IMR-90 (cell line): Measurements from ENCODE around the gene BMP2K. TPM values are rescaled to one million over a fixed set of nuclear protein-coding genes. Genes with fewer than 3 reads are reported as not detected.
A peak's percentile ranks its signal among the peaks of the same experiment; 100 is the strongest.

ENCODE experiments used
- ATAC-seq: fragments of 200-7000 bp; cut with Tn5 transposase; 2 replicates; pipeline ENCODE4 v1.9.1; 2020; ENCODE audit warnings: low read depth, mild to moderate bottlenecking, moderate library complexity
- BruUV-seq: library from RNA; stranded (reverse); fragments of 400-500 nt; replicated peaks from 2 replicates; lab custom pipeline; 2021; lab: Mats Ljungman, UMichigan
- CTCF ChIA-PET: fragments of 300-600 bp; formaldehyde crosslinking; extraction: SDS; loops from one replicate; lab custom pipeline; 2021; ENCODE audit warnings: antibody characterized with exemption; lab: Yijun Ruan, JAX
- POLR2A ChIA-PET: fragments of 300-600 bp; sonication (Branson Sonifier 250); formaldehyde crosslinking; loops from one replicate; lab custom pipeline; 2022; ENCODE audit warnings: antibody characterized with exemption; ENCODE audit not compliant: unreplicated experiment; lab: Charles Lee
- DNase-seq: peaks from one replicate; pipeline ENCODE4 v3.0.0; 2013
- H2AFZ ChIP-seq: replicated peaks from 2 replicates; pipeline ENCODE3; 2013; ENCODE audit warnings: low read length, mild to moderate bottlenecking; ENCODE audit not compliant: poor library complexity
- H2AK5ac ChIP-seq: 2 replicates; pipeline ENCODE4 v1.6.1; 2013; ENCODE audit warnings: low read depth, low read length, inconsistent platforms
- H2AK9ac ChIP-seq: replicated peaks from 2 replicates; pipeline ENCODE3; 2013; ENCODE audit warnings: mild to moderate bottlenecking, low read depth, low read length, moderate library complexity; ENCODE audit not compliant: poor library complexity
- H2BK120ac ChIP-seq: 2 replicates; pipeline ENCODE4 v1.6.1; 2013; ENCODE audit warnings: low read depth, low read length, inconsistent platforms
- H2BK15ac ChIP-seq: 3 replicates; pipeline ENCODE4 v1.6.1; 2013; ENCODE audit warnings: low read depth, low read length, inconsistent platforms
- H2BK20ac ChIP-seq: 2 replicates; pipeline ENCODE4 v1.6.1; 2013; ENCODE audit warnings: low read depth, mild to moderate bottlenecking, inconsistent platforms, low read length, moderate library complexity
- H2BK5ac ChIP-seq: 2 replicates; pipeline ENCODE4 v1.6.1; 2013; ENCODE audit warnings: mild to moderate bottlenecking, low read depth, low read length, inconsistent platforms; ENCODE audit not compliant: poor library complexity, severe bottlenecking
- H3K14ac ChIP-seq: replicated peaks from 2 replicates; pipeline ENCODE4 v1.6.1; 2013; ENCODE audit warnings: low read depth, low read length, inconsistent platforms
- H3K18ac ChIP-seq: 2 replicates; pipeline ENCODE4 v1.6.1; 2013; ENCODE audit warnings: low read depth, low read length, control low read depth
- H3K23ac ChIP-seq: 2 replicates; pipeline ENCODE4 v1.6.1; 2013; ENCODE audit warnings: low read depth, low read length, inconsistent platforms
- H3K27ac ChIP-seq: 2 replicates; pipeline ENCODE4 v1.5.1; 2013; ENCODE audit warnings: mild to moderate bottlenecking, control low read depth, low read length; ENCODE audit not compliant: insufficient read depth
- H3K27me3 ChIP-seq: 2 replicates; pipeline ENCODE4 v1.6.1; 2013; ENCODE audit warnings: low read length; ENCODE audit not compliant: control insufficient read depth, insufficient read depth
- H3K36me3 ChIP-seq: 2 replicates; pipeline ENCODE4 v1.6.1; 2013; ENCODE audit warnings: low read length, mixed read lengths; ENCODE audit not compliant: control insufficient read depth, insufficient read depth
- H3K4ac ChIP-seq: 2 replicates; pipeline ENCODE4 v1.6.1; 2013; ENCODE audit warnings: low read depth, low read length, inconsistent platforms
- H3K4me1 ChIP-seq: 2 replicates; pipeline ENCODE4 v1.6.1; 2013; ENCODE audit warnings: low read length, mixed read lengths; ENCODE audit not compliant: control insufficient read depth, insufficient read depth
- H3K4me2 ChIP-seq: 2 replicates; pipeline ENCODE4 v1.6.1; 2013; ENCODE audit warnings: low read depth, mild to moderate bottlenecking, control low read depth, low read length, moderate library complexity
- H3K4me3 ChIP-seq: 2 replicates; pipeline ENCODE4 v1.5.1; 2013; ENCODE audit warnings: low read depth, mild to moderate bottlenecking, control low read depth, low read length, moderate library complexity; ENCODE audit not compliant: insufficient read depth
- H3K56ac ChIP-seq: 2 replicates; pipeline ENCODE4 v1.6.1; 2013; ENCODE audit warnings: low read length, inconsistent platforms; ENCODE audit not compliant: insufficient read depth; ENCODE audit errors: extremely low read depth
- H3K79me1 ChIP-seq, 2 experiments: 2 replicates each; pipeline ENCODE4 v1.6.1; 2013; ENCODE audit warnings: low read length in 2 of 2, inconsistent platforms in 1 of 2, low read depth in 1 of 2
- H3K9ac ChIP-seq: 2 replicates; pipeline ENCODE4 v1.6.1; 2013; ENCODE audit warnings: low read depth, low read length, control low read depth
- H3K9me1 ChIP-seq: 2 replicates; pipeline ENCODE4 v1.6.1; 2013; ENCODE audit warnings: low read length, inconsistent platforms; ENCODE audit not compliant: insufficient read depth
- H3K9me3 ChIP-seq: 2 replicates; pipeline ENCODE4 v1.6.1; 2013; ENCODE audit warnings: low read length; ENCODE audit not compliant: control insufficient read depth, insufficient read depth
- H4K20me1 ChIP-seq: 2 replicates; pipeline ENCODE4 v1.6.1; 2013; ENCODE audit warnings: low read length, inconsistent platforms; ENCODE audit not compliant: insufficient read depth
- H4K5ac ChIP-seq: 2 replicates; pipeline ENCODE4 v1.6.1; 2013; ENCODE audit warnings: mild to moderate bottlenecking, low read depth, low read length, control low read depth
- H4K8ac ChIP-seq, 2 experiments: 2 replicates each; pipeline ENCODE4 v1.6.1; 2013; ENCODE audit warnings: low read depth in 2 of 2, low read length in 2 of 2, control low read depth in 1 of 2, inconsistent platforms in 1 of 2
- H4K91ac ChIP-seq: 2 replicates; pipeline ENCODE4 v1.6.1; 2013; ENCODE audit warnings: low read depth, low read length, inconsistent platforms; ENCODE audit not compliant: insufficient read depth
- BHLHE40 ChIP-seq: fragments of 150-350 bp; IDR thresholded peaks from 2 replicates; pipeline ENCODE4 v1.6.1; 2016; ENCODE audit warnings: mild to moderate bottlenecking, low read depth, low read length
- CEBPB ChIP-seq: IDR thresholded peaks from 2 replicates; pipeline ENCODE4 v1.6.1; 2012; ENCODE audit warnings: low read depth, low read length, improper control_type of control experiment
- CHD1 ChIP-seq: IDR thresholded peaks from 2 replicates; pipeline ENCODE4 v1.6.1; 2012; ENCODE audit warnings: low read depth, low read length, improper control_type of control experiment
- CTCF ChIP-seq: conservative IDR thresholded peaks from 2 replicates; pipeline ENCODE4 v1.5.1; 2012; ENCODE audit warnings: mild to moderate bottlenecking, low read depth, low read length, improper control_type of control experiment
- FOS ChIP-seq: fragments of 150-350 bp; IDR thresholded peaks from 2 replicates; pipeline ENCODE4 v1.6.1; 2016; ENCODE audit warnings: low read depth, low read length
- MAFK ChIP-seq: IDR thresholded peaks from 2 replicates; pipeline ENCODE4 v1.6.1; 2012; ENCODE audit warnings: low read depth, low read length, improper control_type of control experiment
- MAZ ChIP-seq: IDR thresholded peaks from 2 replicates; pipeline ENCODE4 v1.6.1; 2012; ENCODE audit warnings: low read depth, mild to moderate bottlenecking, low read length, improper control_type of control experiment, moderate library complexity, borderline replicate concordance
- MXI1 ChIP-seq: IDR thresholded peaks from 2 replicates; pipeline ENCODE4 v1.6.1; 2012; ENCODE audit warnings: low read depth, mild to moderate bottlenecking, low read length, moderate library complexity, borderline replicate concordance
- NFE2L2 ChIP-seq: fragments of 150-350 bp; IDR thresholded peaks from 2 replicates; pipeline ENCODE4 v1.6.1; 2016; ENCODE audit warnings: low read depth, mild to moderate bottlenecking, low read length
- POLR2A ChIP-seq: IDR thresholded peaks from 2 replicates; pipeline ENCODE4 v1.6.1; 2012; ENCODE audit warnings: mild to moderate bottlenecking, low read depth, low read length
- RFX5 ChIP-seq: IDR thresholded peaks from 2 replicates; pipeline ENCODE4 v1.8.0; 2012; ENCODE audit warnings: low read depth, mild to moderate bottlenecking, low read length, moderate library complexity
- SMC3 ChIP-seq: fragments of 150-350 bp; IDR thresholded peaks from 2 replicates; pipeline ENCODE4 v1.6.1; 2016; ENCODE audit warnings: low read depth, mild to moderate bottlenecking, antibody characterized with exemption, low read length, moderate library complexity
- WGBS, 2 experiments: methylation state at CpG; one replicate each; pipeline versions ENCODE4 v1.1.5 to v1.1.7; 2013; ENCODE audit warnings: missing lambda C conversion rate in 2 of 2; ENCODE audit not compliant: insufficient read length in 1 of 2; ENCODE audit errors: extremely low coverage in 2 of 2; 5-methylcytosine and 5-hydroxymethylcytosine counted together
- dilution Hi-C: fragments of 300-500 bp; cut with HindIII; formaldehyde crosslinking; loops from one replicate; pipeline ENCODE4 v1.14.3; 2018; ENCODE audit warnings: low sequenced_read_pairs; ENCODE audit not compliant: unreplicated experiment
- in situ Hi-C: fragments of 300-500 bp; cut with MboI; formaldehyde crosslinking; loops from 3 replicates; pipeline ENCODE4 v1.14.3; 2019; ENCODE audit warnings: low sequenced_read_pairs, inconsistent platforms, mixed read lengths
- intact Hi-C: fragments of 100-400 bp; cut with micrococcal nuclease; formaldehyde crosslinking; loops from 2 replicates; pipeline ENCODE4 v1.10.0; 2022
- polyA plus RNA-seq, 3 experiments: library from polyadenylated mRNA; depleted of rRNA; stranded (reverse); fragments of >200 nt; gene quantifications; 2 replicates each; pipeline ENCODE4 v1.2.3, GENCODE V29; 2012; ENCODE audit warnings: low replicate concordance in 1 of 3
- total RNA-seq: library from RNA; depleted of rRNA; stranded (reverse); fragments of >200 nt; gene quantifications from 2 replicates; pipeline ENCODE4 v1.2.3, GENCODE V29; 2012
- TF ChIP-seq, protein P1 (sequence below): fragments of 150-350 bp; IDR thresholded peaks from 2 replicates; pipeline ENCODE4 v1.6.1; 2017; ENCODE audit warnings: mild to moderate bottlenecking, antibody characterized with exemption, low read length, low read depth

BMP2K gene
- total and polyA plus RNA-seq, 2 of the 4 experiments (the other 2 are of a cell fraction) = 15.8 to 46.1 TPM

DNA sequence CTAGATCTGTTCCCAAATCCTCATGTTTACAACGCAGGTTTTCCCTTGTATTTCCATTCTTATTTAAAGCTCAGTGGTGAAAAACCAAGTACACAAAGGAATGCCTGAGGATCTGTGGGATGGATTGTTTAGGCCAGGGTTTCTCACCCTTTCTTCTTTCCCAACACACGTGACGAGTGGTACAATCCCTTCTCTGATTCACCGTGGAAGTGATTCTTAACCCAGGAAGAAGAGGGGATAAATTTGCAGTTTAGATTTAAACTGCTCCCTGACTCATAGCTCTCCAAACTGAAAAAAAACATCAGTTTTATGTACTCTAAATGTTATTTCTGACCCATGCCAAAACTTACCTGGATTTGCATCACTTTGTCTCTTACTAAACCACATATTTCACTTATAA, 146.1 kb downstream of the BMP2K start:
- peaks cover 2% of the 10 kb centered on the region; the same call in 1 of the 2 replicates for H3K4me1 ChIP-seq
- H2AK5ac ChIP-seq = no peak overlapping the region
- no peaks in the 10 kb centered on the region for H3K9me3 ChIP-seq
- 0 out of 2 replicates have a peak overlapping the region, but pooled peaks have one; percentile 54 for H3K18ac ChIP-seq
- H2BK120ac ChIP-seq = no peak overlapping the region
- H2AFZ ChIP-seq = no peak overlapping the region
- H2AK9ac ChIP-seq = no peak overlapping the region
- H2BK5ac ChIP-seq = peak overlapping the region; percentile 72
- no peak overlapping the region; the same call in 1 of the 2 replicates for H2BK20ac ChIP-seq
- intact Hi-C loops (loop anchor here (10.0 kb wide), 1 partner anchor 307 kb away; no protein-coding TSS in a partner anchor), dilution Hi-C loops (no loop called here), in situ Hi-C loops (no loop called here)
- H3K14ac ChIP-seq = 0 out of 2 replicates have a peak overlapping the region, but pooled peaks have one; percentile 37
- 0 out of 2 replicates have a peak overlapping the region, but pooled peaks have one; percentile 44 for H3K4me2 ChIP-seq
- H3K27me3 ChIP-seq = no peaks in the 10 kb centered on the region
- no peaks in the 10 kb centered on the region for H4K20me1 ChIP-seq
- H3K36me3 ChIP-seq = peaks cover 4% of the 10 kb centered on the region; the same call in 1 of the 2 replicates
- H3K4me3 ChIP-seq = no peak overlapping the region
- WGBS, 2 experiments = no CpG with 5 or more reads among the region's 4 CpGs
- peak overlapping the region in 1 of 2 experiments; percentile 4; a peak in 3 of 4 replicates for H4K8ac ChIP-seq
- 0 out of 2 replicates have a peak overlapping the region, but pooled peaks have one; percentile 3 for H3K23ac ChIP-seq
- CTCF ChIA-PET = interaction anchor here (1.0 kb wide), 1 partner anchor 12 kb away, joined by 3 read pairs; no protein-coding TSS in a partner anchor
- H3K56ac ChIP-seq = no peak overlapping the region
- ATAC-seq = peak; percentile 87
- no TSS peak for BruUV-seq
- no peaks in the 10 kb centered on the region for H3K9me1 ChIP-seq
- no peak for TF ChIP-seq RFX5
- TF ChIP-seq MAFK = no peak
- no peak for TF ChIP-seq MXI1
- TF ChIP-seq BHLHE40 = peak; percentile 91
- TF ChIP-seq CEBPB = peak; percentile 39; the same call in 1 of the 2 replicates
- TF ChIP-seq SMC3 = no peak
- TF ChIP-seq MAZ = no peak
- no peak for TF ChIP-seq NFE2L2
- TF ChIP-seq POLR2A = no peak
- no peak for TF ChIP-seq FOS
- no peak for TF ChIP-seq CTCF
- no peak for TF ChIP-seq CHD1
- TF ChIP-seq, protein P1, sequence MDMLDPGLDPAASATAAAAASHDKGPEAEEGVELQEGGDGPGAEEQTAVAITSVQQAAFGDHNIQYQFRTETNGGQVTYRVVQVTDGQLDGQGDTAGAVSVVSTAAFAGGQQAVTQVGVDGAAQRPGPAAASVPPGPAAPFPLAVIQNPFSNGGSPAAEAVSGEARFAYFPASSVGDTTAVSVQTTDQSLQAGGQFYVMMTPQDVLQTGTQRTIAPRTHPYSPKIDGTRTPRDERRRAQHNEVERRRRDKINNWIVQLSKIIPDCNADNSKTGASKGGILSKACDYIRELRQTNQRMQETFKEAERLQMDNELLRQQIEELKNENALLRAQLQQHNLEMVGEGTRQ = peak; percentile 75
- H4K91ac ChIP-seq = no peak overlapping the region
- peak overlapping the region; percentile 75 for H4K5ac ChIP-seq
- H3K4ac ChIP-seq = no peak overlapping the region; the same call in 1 of the 2 replicates
- peak overlapping the region; percentile 30; the same call in 1 of the 3 replicates for H2BK15ac ChIP-seq
- DNase-seq = peak; percentile 83
- H3K9ac ChIP-seq = no peak overlapping the region
- H3K79me1 ChIP-seq = no peaks in the 10 kb centered on the region; a peak in 1 of 4 replicates
- POLR2A ChIA-PET = no interaction called here
- H3K27ac ChIP-seq = peak overlapping the region; percentile 17; the same call in 1 of the 2 replicates
